Panc1 (cell line): Measurements from ENCODE around the gene ACAT2. TPM values are rescaled to one million over a fixed set of nuclear protein-coding genes. Genes with fewer than 3 reads are reported as not detected.
"Not testable (repeated sequence)": the region's sequence is repeated elsewhere in the genome, so short reads cannot be mapped to it uniquely, and the experiment has no call there.

Source experiments
- ATAC-seq: fragments of 200-7000 bp; cut with Tn5 transposase; 2 replicates; pipeline ENCODE4 v1.9.1; 2020; ENCODE audit warnings: mild to moderate bottlenecking, moderate library complexity
- BruUV-seq: library from RNA; stranded (reverse); fragments of 400-500 nt; replicated peaks from 2 replicates; lab custom pipeline; 2021; lab: Mats Ljungman, UMichigan
- CTCF ChIA-PET: fragments of 300-600 bp; sonication (Branson Sonifier 250); formaldehyde crosslinking; loops from one replicate; lab custom pipeline; 2022; ENCODE audit warnings: antibody characterized with exemption; lab: Charles Lee
- POLR2A ChIA-PET: fragments of 300-600 bp; sonication (Branson Sonifier 250); formaldehyde crosslinking; loops from one replicate; lab custom pipeline; 2022; ENCODE audit warnings: antibody characterized with exemption; lab: Charles Lee
- DNase-seq: peaks from one replicate; pipeline ENCODE4 v3.0.0-alpha.2; 2010; ENCODE audit warnings: low read depth, low spot score
- H3K27ac ChIP-seq: 2 replicates; pipeline ENCODE4 v1.5.1; 2011; ENCODE audit warnings: mild to moderate bottlenecking, low read length, inconsistent platforms
- H3K27me3 ChIP-seq: fragments of 200-500 bp; sonication (Bioruptor generic); 2 replicates; pipeline ENCODE4 v1.6.0; 2014; ENCODE audit warnings: low read length, inconsistent platforms; ENCODE audit not compliant: control insufficient read depth, insufficient read depth
- H3K36me3 ChIP-seq: fragments of 200-500 bp; sonication (Bioruptor generic); 2 replicates; pipeline ENCODE4 v1.5.1; 2014; ENCODE audit warnings: inconsistent platforms, mild to moderate bottlenecking, low read length, moderate library complexity; ENCODE audit not compliant: control insufficient read depth, insufficient read depth
- H3K4me1 ChIP-seq: 2 replicates; pipeline ENCODE4 v1.5.1; 2011; ENCODE audit warnings: inconsistent platforms, mild to moderate bottlenecking, low read length, moderate library complexity; ENCODE audit not compliant: control insufficient read depth, insufficient read depth
- H3K4me3 ChIP-seq, 2 experiments: 2 replicates each; pipeline ENCODE4 v1.5.1; 2011 to 2012; ENCODE audit warnings: low read depth in 2 of 2, low read length in 2 of 2, mild to moderate bottlenecking in 2 of 2, inconsistent platforms in 1 of 2, moderate library complexity in 1 of 2
- H3K9me3 ChIP-seq: fragments of 200-500 bp; sonication (Bioruptor generic); 2 replicates; pipeline ENCODE4 v1.5.1; 2014; ENCODE audit warnings: low read depth, mild to moderate bottlenecking, inconsistent platforms, low read length, moderate library complexity; ENCODE audit not compliant: control insufficient read depth, insufficient read depth
- POLR2AphosphoS5 ChIP-seq: IDR thresholded peaks from 2 replicates; pipeline ENCODE4 v1.6.1; 2012; ENCODE audit warnings: mild to moderate bottlenecking, low read depth, low read length, moderate library complexity
- SIN3A ChIP-seq: IDR thresholded peaks from 2 replicates; pipeline ENCODE4 v1.6.1; 2012; ENCODE audit warnings: low read depth, mild to moderate bottlenecking, low read length, moderate library complexity, borderline replicate concordance; ENCODE audit not compliant: insufficient read depth
- TCF7L2 ChIP-seq: IDR thresholded peaks from 2 replicates; pipeline ENCODE4 v1.6.1; 2011; ENCODE audit warnings: mild to moderate bottlenecking, low read depth, low read length, inconsistent platforms
- in situ Hi-C: cut with HindIII; loops from 2 replicates; pipeline ENCODE4 v1.10.0; 2016; ENCODE audit warnings: low sequenced_read_pairs, low pct_unique_long_range_greater_than_20kb
- intact Hi-C: fragments of 100-400 bp; cut with micrococcal nuclease; formaldehyde crosslinking; loops from one replicate; pipeline ENCODE4 v1.10.0; 2022; ENCODE audit not compliant: unreplicated experiment
- total RNA-seq: library from RNA; stranded (reverse); gene quantifications from one replicate; pipeline ENCODE4 v1.2.1, GENCODE V29; 2021; ENCODE audit not compliant: unreplicated experiment
- TF ChIP-seq, protein P1 (sequence below): fragments of 450-650 bp; IDR thresholded peaks from 2 replicates; pipeline ENCODE4 v1.5.1; 2017; ENCODE audit warnings: mild to moderate bottlenecking
- TF ChIP-seq, protein P2 (sequence below), 2 experiments: IDR thresholded peaks; 2 replicates each; pipeline ENCODE4 v1.6.1; 2011 to 2012; ENCODE audit warnings: low read depth in 2 of 2, control low read depth in 1 of 2, low read length in 1 of 2, mild to moderate bottlenecking in 1 of 2, moderate library complexity in 1 of 2; ENCODE audit not compliant: insufficient read depth in 1 of 2

Gene ACAT2
- total RNA-seq, 1 experiment from 2014 or later = 112 TPM

DNA sequence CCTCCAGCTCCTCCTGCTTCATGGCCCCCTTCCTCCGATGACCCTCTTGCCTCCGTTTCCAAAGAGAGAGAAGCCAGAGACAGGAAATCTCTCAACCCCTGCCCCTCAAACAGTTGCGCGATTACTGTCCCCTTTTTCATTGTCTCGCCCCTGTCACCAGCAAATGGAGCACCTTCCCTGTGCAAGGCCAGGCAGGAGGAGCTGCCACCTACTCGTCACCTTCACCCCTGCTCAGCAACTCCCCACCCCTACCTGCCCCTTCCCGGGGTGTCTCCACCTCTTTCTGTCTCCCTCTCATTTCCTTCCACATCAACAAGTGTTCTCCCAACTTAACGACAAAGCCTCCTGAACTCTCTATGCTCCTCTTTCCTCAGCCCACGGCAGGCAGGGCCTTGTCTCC is 51.9 kb downstream of the ACAT2 start:
- ChIA-PET POLR2A (no interaction called here), CTCF (no interaction called here)
- in situ Hi-C loops = no loop called here
- Histone ChIP-seq H3K27ac (no peak overlapping the region), H3K36me3 (no peaks in the 10 kb centered on the region), H3K27me3 (no peaks in the 10 kb centered on the region), H3K4me1 (no peaks in the 10 kb centered on the region), H3K9me3 (no peaks in the 10 kb centered on the region), H3K4me3 (no peak overlapping the region)
- no peak for DNase-seq
- intact Hi-C loops = no loop called here
- TF ChIP-seq TCF7L2 (no peak), SIN3A (no peak), POLR2AphosphoS5 (no peak)
- TF ChIP-seq, protein P1, sequence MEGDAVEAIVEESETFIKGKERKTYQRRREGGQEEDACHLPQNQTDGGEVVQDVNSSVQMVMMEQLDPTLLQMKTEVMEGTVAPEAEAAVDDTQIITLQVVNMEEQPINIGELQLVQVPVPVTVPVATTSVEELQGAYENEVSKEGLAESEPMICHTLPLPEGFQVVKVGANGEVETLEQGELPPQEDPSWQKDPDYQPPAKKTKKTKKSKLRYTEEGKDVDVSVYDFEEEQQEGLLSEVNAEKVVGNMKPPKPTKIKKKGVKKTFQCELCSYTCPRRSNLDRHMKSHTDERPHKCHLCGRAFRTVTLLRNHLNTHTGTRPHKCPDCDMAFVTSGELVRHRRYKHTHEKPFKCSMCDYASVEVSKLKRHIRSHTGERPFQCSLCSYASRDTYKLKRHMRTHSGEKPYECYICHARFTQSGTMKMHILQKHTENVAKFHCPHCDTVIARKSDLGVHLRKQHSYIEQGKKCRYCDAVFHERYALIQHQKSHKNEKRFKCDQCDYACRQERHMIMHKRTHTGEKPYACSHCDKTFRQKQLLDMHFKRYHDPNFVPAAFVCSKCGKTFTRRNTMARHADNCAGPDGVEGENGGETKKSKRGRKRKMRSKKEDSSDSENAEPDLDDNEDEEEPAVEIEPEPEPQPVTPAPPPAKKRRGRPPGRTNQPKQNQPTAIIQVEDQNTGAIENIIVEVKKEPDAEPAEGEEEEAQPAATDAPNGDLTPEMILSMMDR = no peak
- TF ChIP-seq, protein P2, sequence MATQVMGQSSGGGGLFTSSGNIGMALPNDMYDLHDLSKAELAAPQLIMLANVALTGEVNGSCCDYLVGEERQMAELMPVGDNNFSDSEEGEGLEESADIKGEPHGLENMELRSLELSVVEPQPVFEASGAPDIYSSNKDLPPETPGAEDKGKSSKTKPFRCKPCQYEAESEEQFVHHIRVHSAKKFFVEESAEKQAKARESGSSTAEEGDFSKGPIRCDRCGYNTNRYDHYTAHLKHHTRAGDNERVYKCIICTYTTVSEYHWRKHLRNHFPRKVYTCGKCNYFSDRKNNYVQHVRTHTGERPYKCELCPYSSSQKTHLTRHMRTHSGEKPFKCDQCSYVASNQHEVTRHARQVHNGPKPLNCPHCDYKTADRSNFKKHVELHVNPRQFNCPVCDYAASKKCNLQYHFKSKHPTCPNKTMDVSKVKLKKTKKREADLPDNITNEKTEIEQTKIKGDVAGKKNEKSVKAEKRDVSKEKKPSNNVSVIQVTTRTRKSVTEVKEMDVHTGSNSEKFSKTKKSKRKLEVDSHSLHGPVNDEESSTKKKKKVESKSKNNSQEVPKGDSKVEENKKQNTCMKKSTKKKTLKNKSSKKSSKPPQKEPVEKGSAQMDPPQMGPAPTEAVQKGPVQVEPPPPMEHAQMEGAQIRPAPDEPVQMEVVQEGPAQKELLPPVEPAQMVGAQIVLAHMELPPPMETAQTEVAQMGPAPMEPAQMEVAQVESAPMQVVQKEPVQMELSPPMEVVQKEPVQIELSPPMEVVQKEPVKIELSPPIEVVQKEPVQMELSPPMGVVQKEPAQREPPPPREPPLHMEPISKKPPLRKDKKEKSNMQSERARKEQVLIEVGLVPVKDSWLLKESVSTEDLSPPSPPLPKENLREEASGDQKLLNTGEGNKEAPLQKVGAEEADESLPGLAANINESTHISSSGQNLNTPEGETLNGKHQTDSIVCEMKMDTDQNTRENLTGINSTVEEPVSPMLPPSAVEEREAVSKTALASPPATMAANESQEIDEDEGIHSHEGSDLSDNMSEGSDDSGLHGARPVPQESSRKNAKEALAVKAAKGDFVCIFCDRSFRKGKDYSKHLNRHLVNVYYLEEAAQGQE (IDR thresholded peaks at IDR 0.05; ENCODE audit: insufficient read depth in 1 of 2, low read depth in 2 of 2, low read length in 1 of 2) = no peak
- ATAC-seq = no peak
- BruUV-seq = no TSS peak

DNA sequence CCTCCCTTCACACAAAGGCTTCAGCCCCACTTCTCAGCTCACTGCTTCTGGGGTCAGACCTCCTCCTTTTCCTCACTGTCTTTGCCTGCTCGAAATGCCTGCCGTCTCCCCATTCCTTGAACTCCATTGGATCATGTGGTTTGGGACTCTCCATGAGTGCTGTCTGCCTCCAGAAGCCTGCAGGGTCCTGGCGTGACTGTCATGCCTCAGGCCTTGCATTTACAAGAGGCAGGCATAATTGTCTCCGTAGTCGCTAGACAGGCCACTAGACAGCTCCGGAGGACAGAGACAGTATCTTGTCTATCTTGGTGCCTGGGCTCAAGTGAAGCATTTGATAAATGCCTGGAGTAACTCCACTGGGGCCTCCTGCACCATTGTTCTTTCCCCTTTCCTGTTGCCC is 53.6 kb downstream of the ACAT2 start:
- ChIA-PET POLR2A (no interaction called here), CTCF (no interaction called here)
- Histone ChIP-seq H3K4me1 (no peaks in the 10 kb centered on the region), H3K27ac (no peak overlapping the region), H3K9me3 (no peaks in the 10 kb centered on the region), H3K4me3 (no peak overlapping the region), H3K27me3 (no peaks in the 10 kb centered on the region), H3K36me3 (no peaks in the 10 kb centered on the region)
- DNase-seq = no peak
- no TSS peak for BruUV-seq
- TF ChIP-seq, protein P2 (IDR thresholded peaks at IDR 0.05; ENCODE audit: insufficient read depth in 1 of 2, low read depth in 2 of 2, low read length in 1 of 2) = no peak
- TF ChIP-seq SIN3A (no peak), TCF7L2 (no peak)
- in situ Hi-C loops (no loop called here), intact Hi-C loops (no loop called here)
- ATAC-seq = 0 out of 2 replicates have a peak, but pooled peaks have one; percentile 11

DNA sequence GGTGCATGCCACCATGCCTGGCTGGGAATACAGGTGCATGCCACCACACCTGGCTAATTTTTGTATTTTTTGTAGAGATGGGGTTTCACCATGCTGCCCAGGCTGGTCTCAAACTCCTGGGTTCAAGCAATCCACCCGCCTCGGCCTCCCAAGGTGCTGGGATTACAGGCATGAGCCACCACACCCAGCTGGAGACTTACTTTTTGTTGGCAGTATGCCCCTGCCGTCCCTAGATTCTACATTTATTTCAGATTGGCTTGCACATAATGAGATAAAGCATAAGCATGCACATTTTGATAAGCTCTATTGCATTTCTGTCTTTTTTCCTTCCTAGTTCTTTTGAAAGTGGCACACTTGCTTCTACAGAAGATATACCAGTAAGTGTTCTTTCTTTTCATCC is 54.9 kb downstream of the ACAT2 start:
- POLR2A ChIA-PET, ATAC-seq, in situ Hi-C loops, H3K9me3 ChIP-seq, H3K4me1 ChIP-seq, BruUV-seq, H3K27me3 ChIP-seq, CTCF ChIA-PET, H3K4me3 ChIP-seq, H3K36me3 ChIP-seq, DNase-seq, intact Hi-C loops, H3K27ac ChIP-seq: not testable (repeated sequence)
